ENCODE data around the gene AGAP1. TPM values are rescaled to one million over a fixed set of nuclear protein-coding genes. Genes with fewer than 3 reads are reported as not detected.

AGAP1 gene
- total RNA-seq, 4 donors from 2014 or later: 23.4 to 46.5 (median 29.3) TPM

GRCh38 chr2:235960716-235961640, 467.1 kb downstream of the AGAP1 start:
- H3K27ac ChIP-seq: no peak overlapping the region
- H3K4me3 ChIP-seq (replicated peaks in 1 of 3): no peak overlapping the region
- no peaks in the 10 kb centered on the region for H3K4me1 ChIP-seq
- WGBS, 2 donors: 96% methylated on average over 28 to 31 of the region's 31 CpGs
- H3K27me3 ChIP-seq: no peaks in the 10 kb centered on the region
- H3K9me3 ChIP-seq: no peaks in the 10 kb centered on the region
- TF ChIP-seq POLR2A (IDR thresholded peaks at IDR 0.05) (no peak), CTCF (IDR thresholded peaks at IDR 0.05) (no peak)
- no peaks in the 10 kb centered on the region for H3K36me3 ChIP-seq
- no peak for DNase-seq
- intact Hi-C loops (cut with DNase I): no loop called here

DNA sequence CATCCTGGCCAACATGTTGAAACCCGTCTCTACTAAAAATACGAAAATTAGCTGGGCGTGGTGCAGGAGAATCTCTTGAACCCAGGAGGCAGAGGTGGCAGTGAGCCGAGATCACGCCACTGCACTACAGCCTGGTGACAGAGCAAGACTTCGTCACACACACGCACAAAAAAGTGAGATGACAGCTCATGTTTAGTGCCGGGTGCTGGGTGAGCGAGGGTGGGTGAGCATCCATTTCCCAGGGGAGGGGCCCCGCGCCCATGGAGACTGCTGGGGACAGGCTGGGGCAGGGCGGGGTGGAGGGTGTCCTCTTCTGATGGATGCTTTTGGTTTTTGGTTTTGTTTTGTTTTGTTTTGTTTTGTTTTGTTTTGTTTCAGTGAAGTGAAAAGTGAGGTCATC, 467.9 kb downstream of the AGAP1 start:
- Histone ChIP-seq H3K9me3 (no peaks in the 10 kb centered on the region), H3K36me3 (no peaks in the 10 kb centered on the region), H3K27me3 (no peaks in the 10 kb centered on the region), H3K27ac (no peak overlapping the region), H3K4me3 (replicated peaks in 1 of 3) (no peak overlapping the region), H3K4me1 (no peaks in the 10 kb centered on the region)
- intact Hi-C loops (cut with DNase I): no loop called here
- WGBS, 2 donors: 93 to 95% methylated on average over 12 of the region's 12 CpGs
- DNase-seq: no peak
- TF ChIP-seq CTCF (IDR thresholded peaks at IDR 0.05) (no peak), POLR2A (IDR thresholded peaks at IDR 0.05) (no peak)

DNA sequence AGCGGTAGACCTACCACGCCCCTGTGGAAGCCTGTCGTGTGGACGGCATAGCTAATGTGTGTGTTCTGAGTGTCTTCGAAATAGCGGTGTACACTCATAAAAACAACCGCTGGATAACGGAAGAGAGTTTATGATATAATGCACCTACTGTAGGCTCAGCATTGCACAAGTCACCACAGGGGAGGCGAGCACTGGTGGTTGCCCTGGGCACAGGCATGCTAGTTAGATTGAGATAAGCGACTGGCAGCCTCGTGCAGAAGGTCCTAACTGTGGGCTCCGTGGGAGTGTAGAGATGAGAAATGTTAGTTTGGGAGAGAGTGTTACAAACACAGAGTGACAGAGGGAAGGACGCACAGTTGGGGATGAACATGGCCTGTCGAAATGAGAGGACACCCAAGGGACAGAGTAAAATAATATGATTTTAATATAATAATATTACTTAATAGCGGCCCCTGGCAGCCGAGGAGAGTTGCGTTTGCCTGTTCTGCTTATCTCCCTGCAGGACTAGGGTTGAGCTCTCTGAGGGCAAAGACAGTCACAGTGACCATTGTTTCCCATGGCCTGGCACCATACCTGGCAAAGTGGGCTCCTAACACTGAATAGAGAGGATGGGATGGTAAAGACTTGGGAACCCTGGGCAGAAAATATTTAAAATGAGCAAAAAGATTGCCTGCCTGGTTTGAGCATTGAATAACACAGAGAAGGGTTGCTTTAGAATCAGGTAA, 470.2 kb downstream of the AGAP1 start:
- H3K4me1 ChIP-seq: no peaks in the 10 kb centered on the region
- no peak overlapping the region for H3K27ac ChIP-seq
- DNase-seq: no peak
- no peaks in the 10 kb centered on the region for H3K27me3 ChIP-seq
- WGBS, 2 donors: 93 to 95% methylated on average over 17 of the region's 17 CpGs
- H3K4me3 ChIP-seq (replicated peaks in 1 of 3): no peak overlapping the region
- H3K36me3 ChIP-seq: no peaks in the 10 kb centered on the region
- H3K9me3 ChIP-seq: no peaks in the 10 kb centered on the region
- TF ChIP-seq CTCF (IDR thresholded peaks at IDR 0.05) (no peak), POLR2A (IDR thresholded peaks at IDR 0.05) (no peak)
- intact Hi-C loops (cut with DNase I): no loop called here

DNA sequence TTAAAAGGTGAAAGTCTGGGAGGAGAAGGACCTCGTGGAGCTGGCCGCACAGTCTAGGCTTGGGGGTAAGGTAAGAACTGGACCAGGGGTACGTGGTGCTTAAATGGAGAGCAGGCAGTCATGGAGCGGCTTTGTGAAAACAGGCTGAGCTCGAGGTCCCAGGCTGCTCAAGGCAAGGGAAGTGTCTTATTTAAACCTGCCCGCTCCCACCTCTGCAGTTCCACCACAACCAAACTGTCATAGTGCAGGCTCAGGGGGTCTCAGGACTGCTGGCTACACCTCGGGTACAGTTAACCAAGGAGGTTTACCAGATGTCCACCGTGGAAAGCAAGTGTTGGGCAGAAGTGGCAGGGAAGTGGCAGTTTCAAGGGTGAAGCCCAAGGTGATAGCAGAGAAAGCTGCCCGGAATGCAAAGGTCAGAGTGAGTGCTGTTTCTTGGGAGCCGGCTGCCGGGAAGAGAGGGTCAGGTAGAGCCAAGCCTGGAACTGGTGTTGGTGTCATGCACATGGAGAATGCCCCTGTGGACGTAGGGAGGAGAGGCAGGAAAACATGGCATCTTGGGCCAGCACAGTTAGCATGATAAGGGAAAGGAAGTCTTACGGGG, 471.0 kb downstream of the AGAP1 start:
- no peaks in the 10 kb centered on the region for H3K36me3 ChIP-seq
- no peak for DNase-seq
- WGBS, 2 donors: 84 to 86% methylated on average over 12 to 13 of the region's 13 CpGs
- intact Hi-C loops (cut with DNase I): no loop called here
- no peak overlapping the region for H3K4me3 ChIP-seq (replicated peaks in 1 of 3)
- no peaks in the 10 kb centered on the region for H3K4me1 ChIP-seq
- TF ChIP-seq CTCF (IDR thresholded peaks at IDR 0.05): no peak
- TF ChIP-seq POLR2A (IDR thresholded peaks at IDR 0.05): no peak
- no peaks in the 10 kb centered on the region for H3K27me3 ChIP-seq
- H3K27ac ChIP-seq: no peak overlapping the region
- no peaks in the 10 kb centered on the region for H3K9me3 ChIP-seq

Data from thyroid gland (tissue), 4 donors.